A673 (cell line): ENCODE results near the gene KRT6C.

ENCODE experiments used
- EZH2 ChIP-seq: fragments of 200-600 bp; sonication (generic); IDR thresholded peaks from 2 replicates; pipeline ENCODE4 v1.6.1; 2017; ENCODE audit warnings: borderline replicate concordance, low read depth, mild to moderate bottlenecking, mixed read lengths, antibody characterized with exemption, low read length; ENCODE audit not compliant: poor library complexity, severe bottlenecking
- TF ChIP-seq, protein P1 (sequence below): fragments of 300-800, 200-600 bp; sonication (generic); conservative IDR thresholded peaks from 2 replicates; pipeline ENCODE4 v1.5.1; 2017; ENCODE audit warnings: low read depth, mild to moderate bottlenecking, antibody characterized with exemption, low read length, moderate library complexity, mixed read lengths

DNA sequence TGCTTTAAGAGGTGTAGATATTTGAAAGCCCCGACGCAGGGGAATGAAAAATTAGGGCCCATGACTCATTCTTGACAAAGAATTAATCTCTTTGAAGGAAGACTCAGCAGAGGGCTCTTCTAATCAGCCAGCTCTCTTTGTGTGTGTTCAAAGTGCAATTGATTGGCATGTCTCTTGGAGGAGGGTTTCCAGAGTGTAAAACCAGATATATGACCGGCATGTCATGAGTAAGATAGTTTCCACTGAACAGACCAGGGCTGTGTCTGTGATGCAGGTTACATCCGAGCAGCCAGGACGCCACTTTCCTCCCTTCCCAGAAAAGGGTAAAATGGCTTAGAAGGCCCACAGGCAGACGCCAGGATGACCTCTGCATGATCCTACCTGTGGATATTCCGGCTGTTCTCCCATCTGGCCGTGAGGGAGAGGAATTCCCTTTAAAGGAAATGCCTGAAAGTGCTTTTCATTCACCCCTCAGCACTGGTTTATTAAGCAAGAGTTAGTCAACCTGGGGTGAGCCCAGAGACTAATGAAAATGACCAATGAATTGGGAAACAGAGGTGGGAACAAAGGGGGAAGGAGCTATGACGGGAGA lies 32.2 kb downstream of the KRT6C start:
- TF ChIP-seq, protein P1, sequence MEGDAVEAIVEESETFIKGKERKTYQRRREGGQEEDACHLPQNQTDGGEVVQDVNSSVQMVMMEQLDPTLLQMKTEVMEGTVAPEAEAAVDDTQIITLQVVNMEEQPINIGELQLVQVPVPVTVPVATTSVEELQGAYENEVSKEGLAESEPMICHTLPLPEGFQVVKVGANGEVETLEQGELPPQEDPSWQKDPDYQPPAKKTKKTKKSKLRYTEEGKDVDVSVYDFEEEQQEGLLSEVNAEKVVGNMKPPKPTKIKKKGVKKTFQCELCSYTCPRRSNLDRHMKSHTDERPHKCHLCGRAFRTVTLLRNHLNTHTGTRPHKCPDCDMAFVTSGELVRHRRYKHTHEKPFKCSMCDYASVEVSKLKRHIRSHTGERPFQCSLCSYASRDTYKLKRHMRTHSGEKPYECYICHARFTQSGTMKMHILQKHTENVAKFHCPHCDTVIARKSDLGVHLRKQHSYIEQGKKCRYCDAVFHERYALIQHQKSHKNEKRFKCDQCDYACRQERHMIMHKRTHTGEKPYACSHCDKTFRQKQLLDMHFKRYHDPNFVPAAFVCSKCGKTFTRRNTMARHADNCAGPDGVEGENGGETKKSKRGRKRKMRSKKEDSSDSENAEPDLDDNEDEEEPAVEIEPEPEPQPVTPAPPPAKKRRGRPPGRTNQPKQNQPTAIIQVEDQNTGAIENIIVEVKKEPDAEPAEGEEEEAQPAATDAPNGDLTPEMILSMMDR: no peak
- no peak for TF ChIP-seq EZH2
